K562 (cell line): ENCODE data around the gene GATAD2B. TPM values are rescaled to one million over a fixed set of nuclear protein-coding genes. Genes with fewer than 3 reads are reported as not detected.

Experiments
- ARID2 ChIP-seq: fragments of 450-650 bp; IDR thresholded peaks from 2 replicates; pipeline ENCODE4 v1.6.1; 2017; ENCODE audit warnings: antibody characterized with exemption, mild to moderate bottlenecking
- CBFB ChIP-seq: sonication (generic); formaldehyde crosslinking; IDR thresholded peaks from 2 replicates; pipeline ENCODE4 v1.4.0; 2020; ENCODE audit warnings: mild to moderate bottlenecking, missing genetic modification reagents
- DNMT1 ChIP-seq: fragments of 450-650 bp; IDR thresholded peaks from 2 replicates; pipeline ENCODE4 v1.6.1; 2016; ENCODE audit warnings: antibody characterized with exemption, mild to moderate bottlenecking
- FOXA3 ChIP-seq, 2 experiments: fragments of 450-650 bp in 1 of 2; sonication (generic) in 1 of 2; formaldehyde crosslinking; IDR thresholded peaks in 1 of 2; conservative IDR thresholded peaks in 1 of 2; 2 replicates each; pipeline versions ENCODE4 v1.4.0 to v1.8.0; 2020 to 2022; ENCODE audit warnings: mild to moderate bottlenecking in 2 of 2, missing genetic modification reagents in 1 of 2
- LEF1 ChIP-seq: fragments of 450-650 bp; IDR thresholded peaks from 2 replicates; pipeline ENCODE4 v1.6.1; 2016; ENCODE audit warnings: mild to moderate bottlenecking
- NFYB ChIP-seq: IDR thresholded peaks from 2 replicates; pipeline ENCODE4 v1.6.1; 2011; ENCODE audit warnings: mild to moderate bottlenecking, moderate library complexity; ENCODE audit not compliant: insufficient read length; ENCODE audit errors: extremely low read depth
- NUFIP1 ChIP-seq: fragments of 450-650 bp; IDR thresholded peaks from 2 replicates; pipeline ENCODE4 v1.6.1; 2018; ENCODE audit not compliant: partially characterized antibody
- PML ChIP-seq: IDR thresholded peaks from 2 replicates; pipeline ENCODE4 v1.6.1; 2012; ENCODE audit warnings: low read length, inconsistent platforms
- RBM39 ChIP-seq: fragments of 200-400 bp; formaldehyde crosslinking; optimal IDR thresholded peaks from 2 replicates; pipeline ENCODE3; 2018; ENCODE audit warnings: low read depth, low read length
- RFX5 ChIP-seq: IDR thresholded peaks from 2 replicates; pipeline ENCODE4 v1.6.1; 2011; ENCODE audit warnings: low read depth, mild to moderate bottlenecking, improper control_type of control experiment, low read length
- STAT5A ChIP-seq: IDR thresholded peaks from 2 replicates; pipeline ENCODE4 v1.6.1; 2012; ENCODE audit warnings: low read length, inconsistent platforms, borderline replicate concordance
- TEAD2 ChIP-seq: fragments of 450-650 bp; IDR thresholded peaks from 2 replicates; pipeline ENCODE4 v1.6.1; 2016; ENCODE audit warnings: missing genetic modification characterization, control low read depth, missing compliant biosample characterization
- WHSC1 ChIP-seq: IDR thresholded peaks from one replicate; pipeline ENCODE4 v1.6.1; 2012; ENCODE audit warnings: low read length, control low read depth, inconsistent platforms
- ZNF232 ChIP-seq: sonication (generic); formaldehyde crosslinking; IDR thresholded peaks from 2 replicates; pipeline ENCODE4 v1.8.0; 2022; ENCODE audit warnings: mild to moderate bottlenecking, missing genetic modification reagents
- polyA plus RNA-seq, 8 experiments: library from polyadenylated mRNA; depleted of rRNA in 4 of 8; stranded (reverse) in 5 of 8; unstranded in 3 of 8; fragments of >200 nt; fragmentation: Nextera tagmentation in 2 of 8; fragmentation: Illumina TruSeq in 1 of 8; extraction: Ambion mirVana in 2 of 8; extraction: Trizol in 1 of 8; gene quantifications; 2 replicates each; pipeline versions ENCODE4 v1.2.1 to v1.2.3, GENCODE V29; 2011 to 2014; ENCODE audit warnings: inconsistent platforms in 1 of 8, missing spikeins in 1 of 8
- total RNA-seq, 7 experiments: library from RNA; depleted of rRNA in 6 of 7; stranded (reverse); fragments of >200 nt in 6 of 7; fragmentation: Illumina TruSeq in 2 of 7; extraction: Trizol in 2 of 7; gene quantifications; 2 replicates each; pipeline versions ENCODE4 v1.2.1 to v1.2.3, GENCODE V29; 2011 to 2021; ENCODE audit warnings: low replicate concordance in 1 of 7
- TF ChIP-seq, protein P1 (sequence below), 2 experiments: IDR thresholded peaks in 1 of 2; conservative IDR thresholded peaks in 1 of 2; 2 replicates each; pipeline ENCODE4 v1.6.1; 2016; ENCODE audit warnings: low read depth in 2 of 2, mild to moderate bottlenecking in 1 of 2, missing compliant biosample characterization in 1 of 2, missing genetic modification characterization in 1 of 2, moderate library complexity in 1 of 2
- TF ChIP-seq, protein P2 (sequence below): fragments of 250-450 bp; sonication (Bioruptor Pico); IDR thresholded peaks from 2 replicates; pipeline ENCODE4 v1.5.0; 2020; ENCODE audit warnings: mild to moderate bottlenecking
- TF ChIP-seq, protein P3 (sequence below), 3 experiments: IDR thresholded peaks in 2 of 3; conservative IDR thresholded peaks in 1 of 3; 2 replicates each; pipeline ENCODE4 v1.5.1; 2011 to 2012; ENCODE audit warnings: low read length in 3 of 3, mild to moderate bottlenecking in 3 of 3, control low read depth in 2 of 3, improper control_type of control experiment in 1 of 3, inconsistent platforms in 1 of 3, low read depth in 1 of 3, mixed read lengths in 1 of 3, moderate library complexity in 1 of 3; ENCODE audit not compliant: insufficient read depth in 2 of 3
- TF ChIP-seq, protein P4 (sequence below): sonication (generic); formaldehyde crosslinking; IDR thresholded peaks from 2 replicates; pipeline ENCODE4 v1.8.0; 2022; ENCODE audit warnings: missing genetic modification reagents, mild to moderate bottlenecking, borderline replicate concordance
- TF ChIP-seq, protein P5 (sequence below): fragments of 250-450 bp; sonication (Bioruptor Pico); IDR thresholded peaks from 2 replicates; pipeline ENCODE4 v1.6.1; 2021; ENCODE audit warnings: mild to moderate bottlenecking

Gene GATAD2B
- total and polyA plus RNA-seq, 9 of the 15 experiments (the other 6 are each of a cell fraction or from before 2014, with no cell fraction given): 1.5 to 40.2 (median 4.9) TPM

DNA sequence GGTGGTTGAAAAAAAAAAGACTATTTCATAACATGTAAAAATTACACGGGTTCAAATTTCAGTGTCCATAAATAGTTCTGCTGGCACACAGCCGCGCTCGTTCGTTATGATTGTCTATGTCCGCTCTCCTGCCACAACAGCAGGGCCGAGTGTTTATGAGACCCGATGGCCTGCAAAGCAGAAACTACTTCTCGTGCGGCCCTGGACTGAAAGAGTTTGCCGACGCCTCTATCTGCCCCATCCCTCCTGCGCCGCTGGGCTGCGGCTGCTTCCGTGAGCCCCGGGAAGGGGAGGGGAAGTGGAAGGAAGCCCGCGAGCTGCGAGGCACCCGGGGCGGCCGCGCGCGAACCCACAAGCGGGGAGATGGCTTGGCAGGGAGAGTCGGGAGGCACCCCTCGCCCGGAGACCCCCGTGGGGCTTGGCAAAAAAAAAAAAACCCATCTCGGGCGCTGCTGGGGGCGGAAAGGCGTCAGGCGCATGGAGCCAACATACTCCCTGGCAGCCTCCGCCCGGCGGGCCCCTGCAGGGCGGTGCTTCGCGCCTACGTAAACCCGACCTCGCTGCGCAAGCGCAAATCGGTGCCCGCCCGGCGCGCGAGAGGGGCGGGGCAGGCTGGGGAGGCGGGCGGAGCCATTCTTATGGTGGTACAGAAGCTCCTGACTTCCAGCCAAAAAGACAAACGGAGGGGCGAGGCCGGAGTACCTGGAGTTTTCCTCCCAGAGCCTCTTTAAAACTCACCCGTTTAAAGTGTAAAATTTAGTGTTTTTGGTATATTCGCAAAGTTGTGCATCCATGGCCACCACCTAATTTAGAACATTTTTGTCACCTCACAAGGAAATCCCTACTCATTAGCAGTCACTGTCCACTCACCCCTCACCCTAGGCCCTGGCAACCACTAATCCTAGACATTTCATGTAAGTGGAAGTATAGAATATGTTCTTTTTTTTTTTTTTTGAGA is 139.3 kb downstream of the GATAD2B start (continued):
- TF ChIP-seq FOXA3 (CRISPR knock-in tag; conservative IDR thresholded peaks at IDR 0.05 in 1 of 2, IDR thresholded peaks at IDR 0.05 in 1 of 2) (no peak; a peak in 1 of 4 replicates), NUFIP1 (peak; percentile 74), PML (peak; percentile 89), ARID2 (no peak), STAT5A (no peak), DNMT1 (no peak), RBM39 (no peak), TEAD2 (no peak), WHSC1 (no peak), RFX5 (no peak), ZNF232 (CRISPR knock-in tag) (no peak), NFYB (no peak), LEF1 (no peak), CBFB (CRISPR knock-in tag) (no peak)
- TF ChIP-seq, protein P1, sequence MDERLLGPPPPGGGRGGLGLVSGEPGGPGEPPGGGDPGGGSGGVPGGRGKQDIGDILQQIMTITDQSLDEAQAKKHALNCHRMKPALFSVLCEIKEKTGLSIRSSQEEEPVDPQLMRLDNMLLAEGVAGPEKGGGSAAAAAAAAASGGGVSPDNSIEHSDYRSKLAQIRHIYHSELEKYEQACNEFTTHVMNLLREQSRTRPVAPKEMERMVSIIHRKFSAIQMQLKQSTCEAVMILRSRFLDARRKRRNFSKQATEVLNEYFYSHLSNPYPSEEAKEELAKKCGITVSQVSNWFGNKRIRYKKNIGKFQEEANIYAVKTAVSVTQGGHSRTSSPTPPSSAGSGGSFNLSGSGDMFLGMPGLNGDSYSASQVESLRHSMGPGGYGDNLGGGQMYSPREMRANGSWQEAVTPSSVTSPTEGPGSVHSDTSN (CRISPR knock-in tag; IDR thresholded peaks at IDR 0.05; ENCODE audit: low read depth): no peak
- TF ChIP-seq, protein P1 (tag; conservative IDR thresholded peaks at IDR 0.05; ENCODE audit: low read depth): no peak
- TF ChIP-seq, protein P2, sequence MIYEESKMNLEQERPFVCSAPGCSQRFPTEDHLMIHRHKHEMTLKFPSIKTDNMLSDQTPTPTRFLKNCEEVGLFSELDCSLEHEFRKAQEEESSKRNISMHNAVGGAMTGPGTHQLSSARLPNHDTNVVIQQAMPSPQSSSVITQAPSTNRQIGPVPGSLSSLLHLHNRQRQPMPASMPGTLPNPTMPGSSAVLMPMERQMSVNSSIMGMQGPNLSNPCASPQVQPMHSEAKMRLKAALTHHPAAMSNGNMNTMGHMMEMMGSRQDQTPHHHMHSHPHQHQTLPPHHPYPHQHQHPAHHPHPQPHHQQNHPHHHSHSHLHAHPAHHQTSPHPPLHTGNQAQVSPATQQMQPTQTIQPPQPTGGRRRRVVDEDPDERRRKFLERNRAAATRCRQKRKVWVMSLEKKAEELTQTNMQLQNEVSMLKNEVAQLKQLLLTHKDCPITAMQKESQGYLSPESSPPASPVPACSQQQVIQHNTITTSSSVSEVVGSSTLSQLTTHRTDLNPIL (CRISPR knock-in tag): no peak
- TF ChIP-seq, protein P3, sequence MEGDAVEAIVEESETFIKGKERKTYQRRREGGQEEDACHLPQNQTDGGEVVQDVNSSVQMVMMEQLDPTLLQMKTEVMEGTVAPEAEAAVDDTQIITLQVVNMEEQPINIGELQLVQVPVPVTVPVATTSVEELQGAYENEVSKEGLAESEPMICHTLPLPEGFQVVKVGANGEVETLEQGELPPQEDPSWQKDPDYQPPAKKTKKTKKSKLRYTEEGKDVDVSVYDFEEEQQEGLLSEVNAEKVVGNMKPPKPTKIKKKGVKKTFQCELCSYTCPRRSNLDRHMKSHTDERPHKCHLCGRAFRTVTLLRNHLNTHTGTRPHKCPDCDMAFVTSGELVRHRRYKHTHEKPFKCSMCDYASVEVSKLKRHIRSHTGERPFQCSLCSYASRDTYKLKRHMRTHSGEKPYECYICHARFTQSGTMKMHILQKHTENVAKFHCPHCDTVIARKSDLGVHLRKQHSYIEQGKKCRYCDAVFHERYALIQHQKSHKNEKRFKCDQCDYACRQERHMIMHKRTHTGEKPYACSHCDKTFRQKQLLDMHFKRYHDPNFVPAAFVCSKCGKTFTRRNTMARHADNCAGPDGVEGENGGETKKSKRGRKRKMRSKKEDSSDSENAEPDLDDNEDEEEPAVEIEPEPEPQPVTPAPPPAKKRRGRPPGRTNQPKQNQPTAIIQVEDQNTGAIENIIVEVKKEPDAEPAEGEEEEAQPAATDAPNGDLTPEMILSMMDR (IDR thresholded peaks at IDR 0.05 in 2 of 3, conservative IDR thresholded peaks at IDR 0.05 in 1 of 3; ENCODE audit: insufficient read depth in 2 of 3, low read depth in 1 of 3, low read length in 3 of 3): no peak
- TF ChIP-seq, protein P4, sequence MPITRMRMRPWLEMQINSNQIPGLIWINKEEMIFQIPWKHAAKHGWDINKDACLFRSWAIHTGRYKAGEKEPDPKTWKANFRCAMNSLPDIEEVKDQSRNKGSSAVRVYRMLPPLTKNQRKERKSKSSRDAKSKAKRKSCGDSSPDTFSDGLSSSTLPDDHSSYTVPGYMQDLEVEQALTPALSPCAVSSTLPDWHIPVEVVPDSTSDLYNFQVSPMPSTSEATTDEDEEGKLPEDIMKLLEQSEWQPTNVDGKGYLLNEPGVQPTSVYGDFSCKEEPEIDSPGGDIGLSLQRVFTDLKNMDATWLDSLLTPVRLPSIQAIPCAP (CRISPR knock-in tag): no peak
- TF ChIP-seq, protein P5, sequence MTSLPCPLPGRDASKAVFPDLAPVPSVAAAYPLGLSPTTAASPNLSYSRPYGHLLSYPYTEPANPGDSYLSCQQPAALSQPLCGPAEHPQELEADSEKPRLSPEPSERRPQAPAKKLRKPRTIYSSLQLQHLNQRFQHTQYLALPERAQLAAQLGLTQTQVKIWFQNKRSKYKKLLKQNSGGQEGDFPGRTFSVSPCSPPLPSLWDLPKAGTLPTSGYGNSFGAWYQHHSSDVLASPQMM (CRISPR knock-in tag): no peak
